Fibroblast of lung (primary cell): ENCODE results near the gene KIF6. TPM values are rescaled to one million over a fixed set of nuclear protein-coding genes. Genes with fewer than 3 reads are reported as not detected.

ENCODE experiments used
- DNase-seq, 2 donors: peaks; one replicate each; pipeline versions ENCODE4 v3.0.0 to v3.0.0-alpha.2; 2010; ENCODE audit warnings: low read depth in 2 of 2
- H2AFZ ChIP-seq: 2 replicates; pipeline ENCODE4 v1.5.1; 2012; ENCODE audit warnings: low read length, control low read depth, inconsistent platforms
- H3K27ac ChIP-seq: 2 replicates; pipeline ENCODE4 v1.5.1; 2011; ENCODE audit warnings: low read length, control low read depth; ENCODE audit not compliant: insufficient read depth
- H3K27me3 ChIP-seq: 2 replicates; pipeline ENCODE4 v1.5.1; 2011; ENCODE audit warnings: mild to moderate bottlenecking, low read length; ENCODE audit not compliant: control insufficient read depth, insufficient read depth
- H3K36me3 ChIP-seq: 2 replicates; pipeline ENCODE4 v1.5.1; 2011; ENCODE audit warnings: low read length; ENCODE audit not compliant: control insufficient read depth, insufficient read depth
- H3K4me1 ChIP-seq: 2 replicates; pipeline ENCODE4 v1.5.1; 2011; ENCODE audit warnings: low read length; ENCODE audit not compliant: control insufficient read depth, insufficient read depth; ENCODE audit errors: extremely low read depth
- H3K4me2 ChIP-seq: 2 replicates; pipeline ENCODE4 v1.5.1; 2011; ENCODE audit warnings: low read length, control low read depth; ENCODE audit not compliant: insufficient read depth; ENCODE audit errors: extremely low read depth
- H3K4me3 ChIP-seq, 4 experiments: fragments of 200-600 bp in 1 of 4; sonication (generic) in 1 of 4; replicated peaks in 1 of 4; 2 replicates each; pipeline ENCODE4 v1.5.1; 2011 to 2016; ENCODE audit warnings: low read length in 4 of 4, low read depth in 3 of 4, mild to moderate bottlenecking in 3 of 4, control low read depth in 2 of 4, inconsistent platforms in 1 of 4, mixed read lengths in 1 of 4; ENCODE audit not compliant: insufficient read depth in 1 of 4; ENCODE audit errors: control extremely low read depth in 1 of 4
- H3K79me2 ChIP-seq: 2 replicates; pipeline ENCODE4 v1.5.1; 2012; ENCODE audit warnings: mild to moderate bottlenecking, low read length, inconsistent platforms; ENCODE audit not compliant: control insufficient read depth, insufficient read depth
- H3K9ac ChIP-seq: 2 replicates; pipeline ENCODE4 v1.5.1; 2011; ENCODE audit warnings: mild to moderate bottlenecking, low read length, control low read depth; ENCODE audit not compliant: insufficient read depth
- H3K9me3 ChIP-seq: 2 replicates; pipeline ENCODE4 v1.5.1; 2012; ENCODE audit warnings: low read depth, low read length; ENCODE audit not compliant: control insufficient read depth, insufficient read depth
- H4K20me1 ChIP-seq: 2 replicates; pipeline ENCODE4 v1.5.1; 2011; ENCODE audit warnings: low read length; ENCODE audit not compliant: control insufficient read depth, insufficient read depth; ENCODE audit errors: extremely low read depth
- EZH2 ChIP-seq: IDR thresholded peaks from 2 replicates; pipeline ENCODE4 v1.5.1; 2012; ENCODE audit warnings: low read length, control low read depth, mild to moderate bottlenecking; ENCODE audit errors: missing control alignments
- polyA plus RNA-seq, 2 donors: library from polyadenylated mRNA; depleted of rRNA in 1 of 2; stranded (reverse) in 1 of 2; unstranded in 1 of 2; fragments of >200 nt; gene quantifications; 2 replicates each; pipeline ENCODE4 v1.2.1, GENCODE V29; 2011 to 2012; ENCODE audit warnings: missing spikeins in 1 of 2
- total RNA-seq: library from RNA; depleted of rRNA; stranded (reverse); fragments of >200 nt; gene quantifications from 2 replicates; pipeline ENCODE4 v1.2.1, GENCODE V29; 2014
- TF ChIP-seq, protein P1 (sequence below), 2 donors: IDR thresholded peaks in 1 of 2; conservative IDR thresholded peaks in 1 of 2; 1 replicate in 1 of 2; 2 replicates in 1 of 2; pipeline ENCODE4 v1.5.1; 2011 to 2012; ENCODE audit warnings: low read length in 2 of 2, control low read depth in 1 of 2, inconsistent platforms in 1 of 2, low read depth in 1 of 2, mild to moderate bottlenecking in 1 of 2

The KIF6 gene
- total and polyA plus RNA-seq, 2 donors (not counting 1 experiment from before 2014, with no cell fraction given), result 0.24 to 0.83 TPM

DNA sequence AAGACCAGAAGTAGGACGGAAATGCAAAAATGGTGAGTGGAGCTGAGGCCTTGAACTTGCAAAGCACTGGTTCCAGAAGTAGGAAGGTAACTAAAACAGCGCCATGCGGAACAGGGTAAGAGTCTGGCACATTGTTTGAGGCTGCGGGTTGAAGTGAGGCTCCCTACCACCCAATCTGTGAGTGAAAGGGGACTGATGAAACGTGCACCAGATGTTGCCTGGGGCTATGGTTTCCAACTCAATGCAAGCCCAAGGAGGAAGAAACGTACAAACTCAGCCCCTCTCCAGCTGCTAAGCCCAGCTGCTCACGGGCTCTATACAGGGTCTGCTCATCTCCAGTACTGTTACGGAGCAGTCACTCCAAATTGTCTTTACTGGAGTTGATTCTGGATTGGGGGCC, 334.0 kb downstream of the KIF6 start:
- H3K79me2 ChIP-seq, result no peaks in the 10 kb centered on the region
- TF ChIP-seq, protein P1, sequence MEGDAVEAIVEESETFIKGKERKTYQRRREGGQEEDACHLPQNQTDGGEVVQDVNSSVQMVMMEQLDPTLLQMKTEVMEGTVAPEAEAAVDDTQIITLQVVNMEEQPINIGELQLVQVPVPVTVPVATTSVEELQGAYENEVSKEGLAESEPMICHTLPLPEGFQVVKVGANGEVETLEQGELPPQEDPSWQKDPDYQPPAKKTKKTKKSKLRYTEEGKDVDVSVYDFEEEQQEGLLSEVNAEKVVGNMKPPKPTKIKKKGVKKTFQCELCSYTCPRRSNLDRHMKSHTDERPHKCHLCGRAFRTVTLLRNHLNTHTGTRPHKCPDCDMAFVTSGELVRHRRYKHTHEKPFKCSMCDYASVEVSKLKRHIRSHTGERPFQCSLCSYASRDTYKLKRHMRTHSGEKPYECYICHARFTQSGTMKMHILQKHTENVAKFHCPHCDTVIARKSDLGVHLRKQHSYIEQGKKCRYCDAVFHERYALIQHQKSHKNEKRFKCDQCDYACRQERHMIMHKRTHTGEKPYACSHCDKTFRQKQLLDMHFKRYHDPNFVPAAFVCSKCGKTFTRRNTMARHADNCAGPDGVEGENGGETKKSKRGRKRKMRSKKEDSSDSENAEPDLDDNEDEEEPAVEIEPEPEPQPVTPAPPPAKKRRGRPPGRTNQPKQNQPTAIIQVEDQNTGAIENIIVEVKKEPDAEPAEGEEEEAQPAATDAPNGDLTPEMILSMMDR (conservative IDR thresholded peaks at IDR 0.05 in 1 of 2, IDR thresholded peaks at IDR 0.05 in 1 of 2; ENCODE audit: low read depth in 1 of 2, low read length in 2 of 2), result no peak
- TF ChIP-seq EZH2, result no peak

DNA sequence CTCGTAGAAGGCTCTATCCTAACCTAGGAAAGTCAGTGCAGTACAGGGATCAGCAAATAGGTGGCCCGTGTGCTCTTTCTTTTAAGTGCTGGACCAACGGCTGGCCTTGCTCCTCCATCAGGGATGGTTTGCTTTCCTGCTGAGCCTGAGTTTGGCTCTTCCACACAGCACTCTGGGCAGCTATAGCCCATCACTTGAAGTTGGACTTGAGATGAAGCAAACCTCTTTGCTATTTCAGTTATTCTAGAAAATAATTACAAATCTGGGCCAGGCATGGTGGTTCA, 335.8 kb downstream of the KIF6 start:
- H3K4me2 ChIP-seq, result no peak overlapping the region
- H3K27ac ChIP-seq, result no peak overlapping the region
- H4K20me1 ChIP-seq, result no peaks in the 10 kb centered on the region
- H2AFZ ChIP-seq, result no peak overlapping the region
- no peaks in the 10 kb centered on the region for H3K36me3 ChIP-seq
- no peak for TF ChIP-seq EZH2
- TF ChIP-seq, protein P1 (conservative IDR thresholded peaks at IDR 0.05 in 1 of 2, IDR thresholded peaks at IDR 0.05 in 1 of 2; ENCODE audit: low read depth in 1 of 2, low read length in 2 of 2), result peak in 1 of 2 donors; percentile 25
- H3K79me2 ChIP-seq, result no peaks in the 10 kb centered on the region
- H3K4me1 ChIP-seq, result no peaks in the 10 kb centered on the region
- no peaks in the 10 kb centered on the region for H3K9me3 ChIP-seq
- H3K27me3 ChIP-seq, result no peaks in the 10 kb centered on the region
- no peak overlapping the region for H3K9ac ChIP-seq
- H3K4me3 ChIP-seq, result no peak overlapping the region
- peak; percentile 13 to 23 for DNase-seq

More for the DNA sequence above, 334.0 kb downstream of the KIF6 start:
- no peaks in the 10 kb centered on the region for H3K27me3 ChIP-seq
- no peaks in the 10 kb centered on the region for H4K20me1 ChIP-seq
- no peaks in the 10 kb centered on the region for H3K9me3 ChIP-seq
- H3K4me3 ChIP-seq, result no peak overlapping the region
- H3K9ac ChIP-seq, result no peak overlapping the region
- H3K4me1 ChIP-seq, result no peaks in the 10 kb centered on the region
- H3K4me2 ChIP-seq, result no peak overlapping the region
- DNase-seq, result no peak
- no peak overlapping the region for H2AFZ ChIP-seq
- no peak overlapping the region for H3K27ac ChIP-seq
- no peaks in the 10 kb centered on the region for H3K36me3 ChIP-seq

DNA sequence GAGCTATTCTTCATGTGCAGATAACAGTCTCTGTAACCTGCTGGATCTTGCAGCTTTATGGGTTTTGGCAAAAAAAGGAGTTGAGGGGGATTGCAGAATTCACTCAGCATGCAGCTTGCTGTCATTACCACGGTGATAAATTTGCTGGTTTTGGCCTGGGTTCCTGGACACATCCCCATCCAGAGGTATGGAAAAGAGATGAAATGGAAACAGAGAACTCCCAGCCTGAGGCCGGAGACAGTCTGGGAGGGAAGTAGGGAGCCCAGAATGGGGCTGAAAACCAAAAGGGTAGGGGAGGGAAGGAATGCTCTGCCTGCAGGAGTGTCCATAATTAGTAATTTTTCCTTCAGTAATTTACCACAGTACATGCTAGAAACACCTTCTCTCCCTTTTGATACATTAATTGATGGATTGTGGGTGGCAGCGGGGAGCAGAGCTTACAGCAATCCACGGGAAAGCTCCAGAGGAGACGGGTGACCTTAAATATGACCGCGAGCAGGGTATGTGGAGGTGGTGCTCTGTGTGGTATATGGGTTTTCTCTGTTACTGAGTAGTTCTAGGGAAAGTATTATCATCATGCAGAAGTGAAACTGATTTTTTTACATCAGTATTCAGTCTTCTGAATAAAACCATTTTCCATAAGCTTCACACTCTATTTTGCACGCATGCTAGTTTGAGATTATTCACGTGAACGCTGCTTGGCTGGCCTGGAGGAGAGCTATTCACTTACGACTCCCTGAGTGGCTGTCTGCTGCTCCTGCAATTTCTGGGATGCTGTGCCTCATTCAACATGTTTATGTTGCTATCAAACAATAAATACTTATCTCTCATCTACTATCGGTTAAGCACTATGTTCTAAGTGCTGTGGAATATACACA, 336.4 kb downstream of the KIF6 start:
- DNase-seq, result peak in 1 of 2 donors; percentile 70
- Histone ChIP-seq H3K36me3 (no peaks in the 10 kb centered on the region), H3K27me3 (no peaks in the 10 kb centered on the region), H4K20me1 (no peaks in the 10 kb centered on the region), H3K9ac (no peak overlapping the region), H3K4me1 (no peaks in the 10 kb centered on the region), H3K4me3 (no peak overlapping the region), H2AFZ (no peak overlapping the region), H3K27ac (no peak overlapping the region), H3K9me3 (no peaks in the 10 kb centered on the region), H3K79me2 (no peaks in the 10 kb centered on the region), H3K4me2 (no peak overlapping the region)
- TF ChIP-seq EZH2, result no peak
- TF ChIP-seq, protein P1 (conservative IDR thresholded peaks at IDR 0.05 in 1 of 2, IDR thresholded peaks at IDR 0.05 in 1 of 2; ENCODE audit: low read depth in 1 of 2, low read length in 2 of 2), result no peak
